ENCODE data around the gene HNRNPA2B1. TPM values are rescaled to one million over a fixed set of nuclear protein-coding genes. Genes with fewer than 3 reads are reported as not detected.

The HNRNPA2B1 gene
- total RNA-seq, 1 experiment from 2014 or later, result 1,101 TPM

GRCh38 chr7:26162431-26162830 is 38.1 kb downstream of the HNRNPA2B1 start:
- DNase-seq (ENCODE audit: low spot score), result no peak
- Mint-ChIP-seq H3K4me3 (no peak overlapping the region), H3K4me1 (peaks cover 70% of the 10 kb centered on the region), H3K9me3 (peaks cover 13% of the 10 kb centered on the region), H3K27me3 (ENCODE audit: low read depth) (no peaks in the 10 kb centered on the region), H3K27ac (no peak overlapping the region), H3K36me3 (peaks cover 26% of the 10 kb centered on the region)
- ATAC-seq, result no peak
- ChIA-PET POLR2A (interaction anchor here (0.6 kb wide), 1 partner anchor 9 kb away, joined by 7 read pairs; no protein-coding TSS in a partner anchor), CTCF (interaction anchor here (1.6 kb wide), 1 partner anchor 270 kb away, joined by 3 read pairs; no protein-coding TSS in a partner anchor)
- no peak for TF ChIP-seq E2F1 (CRISPR knock-in tag; IDR thresholded peaks at IDR 0.05)
- no peak for TF ChIP-seq CDX4 (CRISPR knock-in tag; IDR thresholded peaks at IDR 0.05; ENCODE audit: borderline replicate concordance)
- no peak for TF ChIP-seq MAX (CRISPR knock-in tag; IDR thresholded peaks at IDR 0.05)
- TF ChIP-seq ZNF396 (CRISPR knock-in tag; IDR thresholded peaks at IDR 0.05; ENCODE audit: borderline replicate concordance), result no peak
- no peak for TF ChIP-seq TEAD1 (CRISPR knock-in tag; IDR thresholded peaks at IDR 0.05)
- no peak for TF ChIP-seq NFE2L1 (CRISPR knock-in tag; IDR thresholded peaks at IDR 0.05)
- TF ChIP-seq JUN (CRISPR knock-in tag; IDR thresholded peaks at IDR 0.05), result no peak
- no peak for TF ChIP-seq NR1H2 (CRISPR knock-in tag; IDR thresholded peaks at IDR 0.05)
- no peak for TF ChIP-seq HMGXB4 (CRISPR knock-in tag; IDR thresholded peaks at IDR 0.05)
- no peak for TF ChIP-seq AR (CRISPR knock-in tag; IDR thresholded peaks at IDR 0.05)

GRCh38 chr7:26160896-26161295 is 39.6 kb downstream of the HNRNPA2B1 start:
- no peak for DNase-seq (ENCODE audit: low spot score)
- CTCF ChIA-PET, result interaction anchor here (0.6 to 2.1 kb wide), 6 partner anchors 9 to 521 kb away, joined by 3 to 11 read pairs (median 4); partner anchors contain the start of gene NFE2L3
- Mint-ChIP-seq H3K27ac (peak overlapping the region; percentile 95), H3K36me3 (peaks cover 26% of the 10 kb centered on the region), H3K4me3 (peak overlapping the region; percentile 30; the same call in 1 of the 2 replicates), H3K9me3 (peaks cover 13% of the 10 kb centered on the region), H3K4me1 (peaks cover 71% of the 10 kb centered on the region), H3K27me3 (ENCODE audit: low read depth) (no peaks in the 10 kb centered on the region)
- ATAC-seq, result no peak
- POLR2A ChIA-PET, result interaction anchor here (0.7 to 0.9 kb wide), 2 partner anchors 36 to 60 kb away, joined by 3 to 4 read pairs; no protein-coding TSS in a partner anchor
- no peak for TF ChIP-seq ZNF317 (CRISPR knock-in tag; IDR thresholded peaks at IDR 0.05; ENCODE audit: borderline replicate concordance, low read depth)
- TF ChIP-seq FOXJ3 (CRISPR knock-in tag; IDR thresholded peaks at IDR 0.05; ENCODE audit: borderline replicate concordance), result no peak
- no peak for TF ChIP-seq NR1H2 (CRISPR knock-in tag; IDR thresholded peaks at IDR 0.05)
- no peak for TF ChIP-seq E2F5 (CRISPR knock-in tag; IDR thresholded peaks at IDR 0.05)
- TF ChIP-seq E2F1 (CRISPR knock-in tag; IDR thresholded peaks at IDR 0.05), result no peak
- no peak for TF ChIP-seq ERG (CRISPR knock-in tag; IDR thresholded peaks at IDR 0.05)
- no peak for TF ChIP-seq AR (CRISPR knock-in tag; IDR thresholded peaks at IDR 0.05)
- TF ChIP-seq ZNF121 (CRISPR knock-in tag; IDR thresholded peaks at IDR 0.05), result no peak
- TF ChIP-seq ZBTB43 (CRISPR knock-in tag; IDR thresholded peaks at IDR 0.05), result no peak
- TF ChIP-seq CREM (CRISPR knock-in tag; IDR thresholded peaks at IDR 0.05), result no peak
- TF ChIP-seq ATF1 (CRISPR knock-in tag; IDR thresholded peaks at IDR 0.05), result no peak
